Esophagus squamous epithelium (tissue), 5 donors: ENCODE results near the gene GNG2. TPM values are rescaled to one million over a fixed set of nuclear protein-coding genes. Genes with fewer than 3 reads are reported as not detected.

Experiments used
- DNase-seq: peaks from one replicate; lab custom pipeline; 2025; lab: John Stamatoyannopoulos, UW
- H3K27ac ChIP-seq, 4 donors: fragments of 200-600 bp; sonication (generic); one replicate each; pipeline ENCODE4 v1.5.1; 2016 to 2019; ENCODE audit warnings: mild to moderate bottlenecking in 1 of 4
- H3K27me3 ChIP-seq, 4 donors: fragments of 200-600 bp; sonication (generic); 1 replicate in 3 of 4; 2 replicates in 1 of 4; pipeline versions ENCODE4 v1.5.1 to v1.6.0; 2017 to 2021; ENCODE audit warnings: antibody characterized with exemption in 1 of 4
- H3K36me3 ChIP-seq, 3 donors: fragments of 200-600 bp; sonication (generic); one replicate each; pipeline ENCODE4 v1.5.1; 2016 to 2019
- H3K4me1 ChIP-seq, 3 donors: fragments of 200-600 bp; sonication (generic); one replicate each; pipeline ENCODE4 v1.5.1; 2017 to 2019
- H3K4me3 ChIP-seq, 4 donors: fragments of 200-600 bp; sonication (generic); 1 replicate in 3 of 4; 2 replicates in 1 of 4; pipeline ENCODE4 v1.5.1; 2016 to 2019; ENCODE audit warnings: mild to moderate bottlenecking in 2 of 4, moderate library complexity in 1 of 4
- H3K9me3 ChIP-seq, 3 donors: fragments of 200-600 bp; sonication (generic); one replicate each; pipeline ENCODE4 v1.5.1; 2016 to 2019
- CTCF ChIP-seq, 6 experiments: fragments of 450-650 bp in 4 of 6; fragments of 200-600 bp in 2 of 6; sonication (generic) in 2 of 6; IDR thresholded peaks; one replicate each; pipeline ENCODE4 v1.5.1; 2016 to 2019; ENCODE audit warnings: antibody characterized with exemption in 6 of 6, mild to moderate bottlenecking in 4 of 6, moderate library complexity in 4 of 6
- POLR2A ChIP-seq, 4 donors: fragments of 450-650 bp; IDR thresholded peaks; one replicate each; pipeline ENCODE4 v1.6.1; 2017; ENCODE audit warnings: antibody characterized with exemption in 4 of 4, mild to moderate bottlenecking in 4 of 4, moderate library complexity in 3 of 4
- WGBS, 2 donors: methylation state at CpG; one replicate each; pipeline ENCODE4 v1.1.5; 2018; 5-methylcytosine and 5-hydroxymethylcytosine counted together
- intact Hi-C: fragments of 100-400 bp; cut with DNase I; formaldehyde crosslinking; loops from one replicate; pipeline ENCODE4 v1.15.0; 2022
- total RNA-seq, 4 donors: library from RNA; depleted of rRNA; stranded (reverse); fragments of >200 nt; gene quantifications; one replicate each; pipeline ENCODE4 v1.1.0, GENCODE V29; 2016
- donor health status: DM: yes; HTN: yes; CAD: no.

Gene GNG2
- total RNA-seq, 4 donors from 2014 or later, result 1.5 to 8.8 (median 3.7) TPM

- WGBS, 2 donors, result 82 to 90% methylated on average over 7 of the region's 7 CpGs
- intact Hi-C loops, result loop anchor here (10.0 kb wide), 2 partner anchors 168 to 698 kb away; no protein-coding TSS in a partner anchor
- Histone ChIP-seq H3K4me3 (no peak overlapping the region), H3K4me1 (no peaks in the 10 kb centered on the region), H3K9me3 (no peaks in the 10 kb centered on the region), H3K36me3 (no peaks in the 10 kb centered on the region), H3K27me3 (no peaks in the 10 kb centered on the region), H3K27ac (no peak overlapping the region)
- TF ChIP-seq CTCF (IDR thresholded peaks at IDR 0.05) (no peak), POLR2A (IDR thresholded peaks at IDR 0.05) (no peak)
- no peak for DNase-seq
Observed at GRCh38 chr14:51972566-51972965, 112.2 kb downstream of the GNG2 start.

- no peaks in the 10 kb centered on the region for H3K36me3 ChIP-seq
- TF ChIP-seq CTCF (IDR thresholded peaks at IDR 0.05), result no peak
- no peak for TF ChIP-seq POLR2A (IDR thresholded peaks at IDR 0.05)
- no peak overlapping the region for H3K4me3 ChIP-seq
- WGBS, 2 donors, result 87 to 96% methylated on average over 5 of the region's 5 CpGs
- no peaks in the 10 kb centered on the region for H3K27me3 ChIP-seq
- no peak overlapping the region for H3K27ac ChIP-seq
- intact Hi-C loops, result loop anchor here (10.0 kb wide), 2 partner anchors 172 to 702 kb away; no protein-coding TSS in a partner anchor
- H3K4me1 ChIP-seq, result peaks cover 0 to 7% (median 4%) of the 10 kb centered on the region in 3 donors
- no peaks in the 10 kb centered on the region for H3K9me3 ChIP-seq
- no peak for DNase-seq
Observed at GRCh38 chr14:51977075-51977474, 116.7 kb downstream of the GNG2 start.

- TF ChIP-seq CTCF (IDR thresholded peaks at IDR 0.05) (no peak), POLR2A (IDR thresholded peaks at IDR 0.05) (no peak)
- no peaks in the 10 kb centered on the region for H3K27me3 ChIP-seq
- WGBS, 2 donors, result 29 to 38% methylated on average over 2 of the region's 2 CpGs
- no peaks in the 10 kb centered on the region for H3K36me3 ChIP-seq
- DNase-seq, result no peak
- no peaks in the 10 kb centered on the region for H3K9me3 ChIP-seq
- peaks cover 0 to 7% (median 4%) of the 10 kb centered on the region in 3 donors for H3K4me1 ChIP-seq
- no peak overlapping the region for H3K27ac ChIP-seq
- H3K4me3 ChIP-seq, result no peak overlapping the region
- intact Hi-C loops, result loop anchor here (10.0 kb wide), 2 partner anchors 174 to 704 kb away; no protein-coding TSS in a partner anchor
Observed at GRCh38 chr14:51978681-51979085, 118.3 kb downstream of the GNG2 start.

GRCh38 chr14:51979088-51979709 is 118.8 kb downstream of the GNG2 start:
- WGBS, 2 donors, result 25 to 26% methylated on average over 17 of the region's 17 CpGs

More at GRCh38 chr14:51979088-51979709, 118.8 kb downstream of the GNG2 start:
- Histone ChIP-seq H3K27me3 (no peaks in the 10 kb centered on the region), H3K9me3 (no peaks in the 10 kb centered on the region), H3K4me3 (no peak overlapping the region), H3K27ac (no peak overlapping the region), H3K4me1 (peaks cover 0 to 7% (median 4%) of the 10 kb centered on the region in 3 donors), H3K36me3 (no peaks in the 10 kb centered on the region)
- TF ChIP-seq POLR2A (IDR thresholded peaks at IDR 0.05), result no peak
- TF ChIP-seq CTCF (IDR thresholded peaks at IDR 0.05), result peak; percentile 78 to 95 (median 88)
- DNase-seq, result no peak
- intact Hi-C loops, result loop anchor here (10.0 kb wide), 2 partner anchors 174 to 704 kb away; no protein-coding TSS in a partner anchor
